ENCODE data around the gene DUSP14.

Gene DUSP14

GRCh38 chr17:37519251-37519985, 29.7 kb downstream of the DUSP14 start:
- Mint-ChIP-seq H3K36me3 (peaks cover 13% of the 10 kb centered on the region), H3K4me3 (no peak overlapping the region), H3K4me1 (peaks cover 17% of the 10 kb centered on the region), H3K9me3 (no peaks in the 10 kb centered on the region), H3K27ac (peak overlapping the region; percentile 53), H3K27me3 (no peaks in the 10 kb centered on the region)

- Mint-ChIP-seq H3K4me1 (peaks cover 21% of the 10 kb centered on the region), H3K27ac (peak overlapping the region; percentile 3), H3K4me3 (no peak overlapping the region), H3K36me3 (peaks cover 13% of the 10 kb centered on the region), H3K27me3 (no peaks in the 10 kb centered on the region), H3K9me3 (no peaks in the 10 kb centered on the region)
Measured at GRCh38 chr17:37520174-37520573, 30.5 kb downstream of the DUSP14 start.

- Mint-ChIP-seq H3K27ac (peak overlapping the region; percentile 82), H3K27me3 (no peaks in the 10 kb centered on the region), H3K4me3 (no peak overlapping the region), H3K4me1 (peaks cover 21% of the 10 kb centered on the region), H3K9me3 (no peaks in the 10 kb centered on the region), H3K36me3 (peaks cover 10% of the 10 kb centered on the region)
Measured at GRCh38 chr17:37521821-37522220, 32.1 kb downstream of the DUSP14 start.

- peak overlapping the region; percentile 78 for H3K27ac Mint-ChIP-seq
- H3K9me3 Mint-ChIP-seq = no peaks in the 10 kb centered on the region
- H3K4me1 Mint-ChIP-seq = peaks cover 25% of the 10 kb centered on the region
- peaks cover 10% of the 10 kb centered on the region for H3K36me3 Mint-ChIP-seq
- no peaks in the 10 kb centered on the region for H3K27me3 Mint-ChIP-seq
- no peak overlapping the region for H3K4me3 Mint-ChIP-seq
Measured at GRCh38 chr17:37523715-37524219, 34.1 kb downstream of the DUSP14 start.

- H3K27me3 Mint-ChIP-seq = no peaks in the 10 kb centered on the region
- peaks cover 5% of the 10 kb centered on the region for H3K36me3 Mint-ChIP-seq
- H3K9me3 Mint-ChIP-seq = no peaks in the 10 kb centered on the region
- peak overlapping the region; percentile 48 for H3K27ac Mint-ChIP-seq
- peaks cover 19% of the 10 kb centered on the region for H3K4me1 Mint-ChIP-seq
- no peak overlapping the region for H3K4me3 Mint-ChIP-seq
Measured at GRCh38 chr17:37527249-37527851, 37.7 kb downstream of the DUSP14 start.

- Mint-ChIP-seq H3K27me3 (no peaks in the 10 kb centered on the region), H3K4me3 (no peak overlapping the region), H3K4me1 (peaks cover 4% of the 10 kb centered on the region), H3K9me3 (no peaks in the 10 kb centered on the region), H3K36me3 (peaks cover 2% of the 10 kb centered on the region), H3K27ac (peak overlapping the region; percentile 25)
Measured at GRCh38 chr17:37530420-37530819, 40.7 kb downstream of the DUSP14 start.

- Mint-ChIP-seq H3K27ac (no peak overlapping the region), H3K27me3 (no peaks in the 10 kb centered on the region), H3K4me3 (no peak overlapping the region), H3K9me3 (no peaks in the 10 kb centered on the region), H3K36me3 (peaks cover 9% of the 10 kb centered on the region), H3K4me1 (no peaks in the 10 kb centered on the region)
Measured at GRCh38 chr17:37532756-37533155, 43.1 kb downstream of the DUSP14 start.

- H3K27me3 Mint-ChIP-seq = no peaks in the 10 kb centered on the region
- no peaks in the 10 kb centered on the region for H3K9me3 Mint-ChIP-seq
- H3K36me3 Mint-ChIP-seq = peaks cover 15% of the 10 kb centered on the region
- H3K4me1 Mint-ChIP-seq = no peaks in the 10 kb centered on the region
- H3K27ac Mint-ChIP-seq = peak overlapping the region; percentile 21
- no peak overlapping the region for H3K4me3 Mint-ChIP-seq
Measured at GRCh38 chr17:37535906-37536305, 46.2 kb downstream of the DUSP14 start.

GRCh38 chr17:37538981-37539659, 49.4 kb downstream of the DUSP14 start:
- Mint-ChIP-seq H3K27me3 (no peaks in the 10 kb centered on the region), H3K9me3 (no peaks in the 10 kb centered on the region), H3K27ac (no peak overlapping the region), H3K4me3 (no peak overlapping the region), H3K36me3 (peaks cover 16% of the 10 kb centered on the region), H3K4me1 (peaks cover 9% of the 10 kb centered on the region)

- peak overlapping the region; percentile 23 for H3K27ac Mint-ChIP-seq
- H3K4me3 Mint-ChIP-seq = no peak overlapping the region
- no peaks in the 10 kb centered on the region for H3K27me3 Mint-ChIP-seq
- no peaks in the 10 kb centered on the region for H3K9me3 Mint-ChIP-seq
- peaks cover 14% of the 10 kb centered on the region for H3K36me3 Mint-ChIP-seq
- H3K4me1 Mint-ChIP-seq = peaks cover 21% of the 10 kb centered on the region
Measured at GRCh38 chr17:37541880-37542660, 52.4 kb downstream of the DUSP14 start.

GRCh38 chr17:37543637-37544052, 54.0 kb downstream of the DUSP14 start:
- Mint-ChIP-seq H3K9me3 (no peaks in the 10 kb centered on the region), H3K4me3 (no peak overlapping the region), H3K27ac (peak overlapping the region; percentile 68), H3K27me3 (no peaks in the 10 kb centered on the region), H3K4me1 (peaks cover 34% of the 10 kb centered on the region), H3K36me3 (peaks cover 6% of the 10 kb centered on the region)

GRCh38 chr17:37545486-37545885, 55.8 kb downstream of the DUSP14 start:
- Mint-ChIP-seq H3K4me1 (peaks cover 48% of the 10 kb centered on the region), H3K36me3 (peaks cover 7% of the 10 kb centered on the region), H3K9me3 (no peaks in the 10 kb centered on the region), H3K27me3 (no peaks in the 10 kb centered on the region), H3K27ac (no peak overlapping the region), H3K4me3 (no peak overlapping the region)

GRCh38 chr17:37546302-37546701, 56.6 kb downstream of the DUSP14 start:
- peak overlapping the region; percentile 10 for H3K27ac Mint-ChIP-seq
- H3K4me1 Mint-ChIP-seq = peaks cover 56% of the 10 kb centered on the region
- H3K36me3 Mint-ChIP-seq = peaks cover 5% of the 10 kb centered on the region
- no peaks in the 10 kb centered on the region for H3K9me3 Mint-ChIP-seq
- no peak overlapping the region for H3K4me3 Mint-ChIP-seq
- no peaks in the 10 kb centered on the region for H3K27me3 Mint-ChIP-seq

GRCh38 chr17:37547986-37548385, 58.3 kb downstream of the DUSP14 start:
- H3K27me3 Mint-ChIP-seq = no peaks in the 10 kb centered on the region
- H3K4me1 Mint-ChIP-seq = peaks cover 73% of the 10 kb centered on the region
- H3K9me3 Mint-ChIP-seq = no peaks in the 10 kb centered on the region
- H3K4me3 Mint-ChIP-seq = no peak overlapping the region
- H3K36me3 Mint-ChIP-seq = peaks cover 7% of the 10 kb centered on the region
- peak overlapping the region; percentile 66 for H3K27ac Mint-ChIP-seq

- Mint-ChIP-seq H3K4me3 (peak overlapping the region; percentile 49), H3K4me1 (peaks cover 68% of the 10 kb centered on the region), H3K27ac (peak overlapping the region; percentile 38), H3K27me3 (no peaks in the 10 kb centered on the region), H3K36me3 (peaks cover 7% of the 10 kb centered on the region), H3K9me3 (no peaks in the 10 kb centered on the region)
Measured at GRCh38 chr17:37551788-37552187, 62.1 kb downstream of the DUSP14 start.
